GM21360 (cell line): Measurements from ENCODE around the gene TSPEAR.

Experiments
- ATAC-seq: cut with Tn5 transposase; IDR thresholded peaks from one replicate; pipeline ENCODE4 v1.9.1; 2021; ENCODE audit warnings: mild to moderate bottlenecking, moderate library complexity; ENCODE audit not compliant: unreplicated experiment

The TSPEAR gene

GRCh38 chr21:44741921-44742320 is 30.5 kb upstream of the TSPEAR start:
- no peak for ATAC-seq

- ATAC-seq: no peak
Measured at GRCh38 chr21:44740742-44741141, 29.4 kb upstream of the TSPEAR start.

- no peak for ATAC-seq
Measured at GRCh38 chr21:44739316-44739715, 27.9 kb upstream of the TSPEAR start.

- no peak for ATAC-seq
Measured at GRCh38 chr21:44738621-44739020, 27.2 kb upstream of the TSPEAR start.

- no peak for ATAC-seq
Measured at GRCh38 chr21:44737706-44738354, 26.5 kb upstream of the TSPEAR start.

GRCh38 chr21:44736291-44737004 is 25.1 kb upstream of the TSPEAR start:
- ATAC-seq: no peak

GRCh38 chr21:44735821-44736220 is 24.4 kb upstream of the TSPEAR start:
- ATAC-seq: no peak

GRCh38 chr21:44734841-44735240 is 23.5 kb upstream of the TSPEAR start:
- ATAC-seq: no peak

GRCh38 chr21:44734026-44734745 is 22.8 kb upstream of the TSPEAR start:
- no peak for ATAC-seq

GRCh38 chr21:44732956-44733355 is 21.6 kb upstream of the TSPEAR start:
- no peak for ATAC-seq

GRCh38 chr21:44732263-44732662 is 20.9 kb upstream of the TSPEAR start:
- ATAC-seq: no peak

- ATAC-seq: no peak
Measured at GRCh38 chr21:44730951-44731579, 19.7 kb upstream of the TSPEAR start.

- ATAC-seq: no peak
Measured at GRCh38 chr21:44730028-44730395, 18.6 kb upstream of the TSPEAR start.

GRCh38 chr21:44729336-44730027 is 18.1 kb upstream of the TSPEAR start:
- ATAC-seq: no peak

- ATAC-seq: no peak
Measured at GRCh38 chr21:44728716-44729115, 17.3 kb upstream of the TSPEAR start.

GRCh38 chr21:44727757-44728156 is 16.4 kb upstream of the TSPEAR start:
- no peak for ATAC-seq

- no peak for ATAC-seq
Measured at GRCh38 chr21:44727321-44727720, 15.9 kb upstream of the TSPEAR start.

- no peak for ATAC-seq
Measured at GRCh38 chr21:44726826-44727225, 15.5 kb upstream of the TSPEAR start.

- ATAC-seq: no peak
Measured at GRCh38 chr21:44724926-44725325, 13.6 kb upstream of the TSPEAR start.

- no peak for ATAC-seq
Measured at GRCh38 chr21:44724196-44724595, 12.8 kb upstream of the TSPEAR start.
